HG02943 (cell line): Measurements from ENCODE around the gene PITPNB.

Experiments
- ATAC-seq: cut with Tn5 transposase; IDR thresholded peaks from one replicate; pipeline ENCODE4 v1.9.1; 2021; ENCODE audit warnings: mild to moderate bottlenecking, low read depth, moderate library complexity; ENCODE audit not compliant: unreplicated experiment

PITPNB gene

DNA sequence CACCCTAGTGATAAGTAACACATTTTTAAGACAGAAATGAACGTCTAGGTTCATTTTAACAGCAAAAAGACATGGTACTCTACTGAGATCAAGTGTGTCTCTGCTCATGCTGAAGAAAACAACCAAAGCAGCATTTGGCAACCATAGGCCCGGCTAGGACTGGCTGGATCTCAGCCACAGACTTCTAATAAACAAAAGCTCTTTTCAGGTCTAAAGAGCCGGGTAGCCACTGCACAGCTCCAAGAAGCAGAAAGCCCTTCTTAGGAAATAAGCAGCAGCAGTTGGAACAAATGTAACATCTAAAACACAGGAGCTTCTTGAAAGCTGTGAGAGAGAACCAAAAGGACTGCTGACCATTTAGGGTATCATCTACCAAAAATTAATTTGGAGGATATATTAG is 37.6 kb downstream of the PITPNB start:
- ATAC-seq: no peak

DNA sequence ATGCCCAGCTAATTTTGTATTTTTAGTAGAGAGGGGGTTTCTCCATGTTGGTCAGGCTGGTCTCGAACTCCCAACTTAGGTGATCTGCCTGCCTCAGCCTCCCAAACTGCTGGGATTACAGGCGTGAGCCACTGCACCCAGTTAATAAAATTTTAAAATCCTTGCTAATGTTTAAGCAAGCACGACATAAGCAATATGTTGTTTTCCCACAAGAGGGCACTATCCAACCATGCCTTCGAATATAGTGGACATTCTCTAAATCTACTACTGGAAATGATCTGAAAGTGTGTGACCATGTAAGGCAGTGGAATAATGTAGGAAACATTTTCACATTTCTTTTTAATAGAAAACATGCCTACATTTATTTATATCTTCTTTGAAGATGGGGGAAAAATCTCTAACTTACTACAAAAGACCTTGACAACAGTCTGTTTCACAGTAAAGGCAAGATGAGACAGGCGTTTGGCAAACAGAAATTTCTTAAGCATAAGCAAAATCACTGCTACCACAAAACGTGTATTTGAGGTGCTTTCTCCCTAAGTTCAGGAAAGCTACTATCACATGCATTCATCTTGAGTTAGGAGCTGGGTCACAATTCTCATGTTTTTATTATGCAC is 38.2 kb downstream of the PITPNB start:
- ATAC-seq: no peak

DNA sequence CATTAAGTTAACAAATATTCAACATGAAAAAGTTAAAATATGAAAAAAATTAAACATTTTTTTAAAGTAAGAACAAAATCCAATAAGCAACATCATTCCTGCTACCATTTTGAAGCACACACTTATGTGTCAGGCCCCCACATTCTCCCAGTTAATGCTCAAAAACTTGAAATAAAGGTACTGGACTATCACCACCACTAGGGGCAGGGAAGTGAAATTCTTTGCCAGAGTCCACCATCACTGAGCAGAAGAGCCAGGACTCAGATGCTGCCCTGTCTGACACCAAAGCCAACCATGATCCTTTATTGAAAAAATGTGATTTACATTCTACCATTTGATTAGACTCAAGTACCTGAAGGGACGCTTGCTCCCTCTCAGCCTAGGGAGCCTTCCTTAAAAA is 39.1 kb downstream of the PITPNB start:
- ATAC-seq: no peak

DNA sequence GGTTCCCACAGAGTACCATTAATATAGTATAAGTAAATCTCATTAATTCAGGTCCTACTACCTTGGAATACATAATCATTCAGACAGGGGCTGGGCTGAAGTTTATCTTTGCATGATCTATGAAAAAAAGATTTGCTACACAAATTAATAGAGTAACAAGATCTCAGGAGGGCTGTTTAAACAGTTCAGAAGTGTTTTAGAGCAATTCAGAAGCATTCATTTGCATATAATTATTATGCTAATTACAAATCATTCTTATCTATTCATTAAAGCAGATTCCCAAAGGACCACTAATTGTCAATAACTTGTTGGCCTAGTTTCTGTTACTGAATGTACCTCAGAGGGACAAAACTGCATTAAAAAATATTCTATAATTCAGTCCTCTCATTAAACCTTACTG is 40.5 kb downstream of the PITPNB start:
- no peak for ATAC-seq

DNA sequence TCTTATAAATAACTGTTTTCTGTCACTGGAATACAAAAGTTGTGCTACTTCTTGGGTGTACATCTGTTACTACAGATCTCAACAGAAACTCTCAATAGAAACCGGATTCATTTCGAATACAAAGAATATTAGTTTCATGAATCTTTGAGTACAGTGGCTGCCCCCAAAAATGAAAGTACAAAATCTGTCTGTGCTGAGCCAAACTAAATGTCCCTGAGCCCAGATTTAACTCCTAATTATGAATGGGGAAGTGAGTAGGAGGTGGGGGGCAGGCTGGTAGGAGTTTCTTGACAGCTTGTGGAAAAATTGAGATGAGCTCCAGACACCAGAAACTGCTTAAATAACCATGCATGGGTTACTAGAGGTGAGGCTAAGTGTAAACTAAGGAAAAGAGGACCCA is 41.6 kb downstream of the PITPNB start:
- ATAC-seq: no peak

DNA sequence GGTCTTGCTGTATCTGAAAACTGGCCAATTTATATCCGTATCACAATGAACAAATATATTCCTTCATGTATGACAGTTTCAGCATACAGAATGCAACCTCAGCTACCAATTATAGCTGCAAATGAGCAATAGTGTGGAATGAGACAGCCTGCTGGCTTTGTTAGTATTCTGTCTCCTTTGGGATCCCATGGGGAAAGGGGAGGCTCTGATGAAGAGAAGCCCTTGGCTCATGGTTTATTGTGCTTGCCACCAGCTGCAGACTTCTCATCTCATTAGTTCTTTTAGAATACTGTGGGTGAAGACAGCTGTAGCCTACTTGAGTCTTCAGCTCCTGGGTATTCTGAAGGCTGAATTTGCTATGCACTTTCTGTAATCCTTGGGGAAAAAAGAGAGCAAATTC is 42.4 kb downstream of the PITPNB start:
- no peak for ATAC-seq

DNA sequence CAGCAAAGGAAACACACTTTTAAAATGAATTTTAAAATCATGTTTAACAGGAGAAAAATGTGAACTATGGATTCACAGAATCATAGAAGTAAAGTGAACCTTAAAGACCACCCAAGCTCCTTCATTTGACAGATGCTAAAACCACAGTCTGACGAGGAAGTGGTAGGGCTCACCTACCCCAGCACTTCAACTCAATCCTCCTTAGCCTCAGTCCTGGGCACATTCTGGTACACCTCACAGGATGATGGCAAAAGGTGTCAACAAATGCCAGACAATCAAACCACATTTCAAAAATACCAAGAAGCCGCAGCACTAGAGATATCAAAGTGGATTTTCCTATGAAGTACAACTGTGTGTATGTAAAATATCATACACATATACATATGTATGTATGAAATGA is 43.1 kb downstream of the PITPNB start:
- ATAC-seq: no peak

DNA sequence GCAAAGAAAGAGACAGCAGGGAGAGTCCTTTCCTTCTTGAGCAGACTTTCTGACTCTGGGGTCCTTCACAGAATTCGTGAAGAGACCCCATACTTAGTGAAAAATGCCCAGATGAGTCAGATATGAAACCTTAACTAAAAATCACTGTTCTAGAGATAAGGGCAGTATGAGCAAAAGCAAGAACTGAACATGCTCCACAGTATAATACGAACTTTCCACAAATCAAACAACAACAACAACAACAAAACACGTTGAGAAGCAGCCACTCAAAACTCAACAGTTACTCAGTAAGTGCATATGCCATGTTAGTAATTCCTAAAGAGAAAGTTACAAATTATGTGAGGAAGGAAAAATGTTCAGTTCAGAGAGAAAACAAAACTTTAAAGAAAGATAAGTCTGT is 44.3 kb downstream of the PITPNB start:
- ATAC-seq: no peak

DNA sequence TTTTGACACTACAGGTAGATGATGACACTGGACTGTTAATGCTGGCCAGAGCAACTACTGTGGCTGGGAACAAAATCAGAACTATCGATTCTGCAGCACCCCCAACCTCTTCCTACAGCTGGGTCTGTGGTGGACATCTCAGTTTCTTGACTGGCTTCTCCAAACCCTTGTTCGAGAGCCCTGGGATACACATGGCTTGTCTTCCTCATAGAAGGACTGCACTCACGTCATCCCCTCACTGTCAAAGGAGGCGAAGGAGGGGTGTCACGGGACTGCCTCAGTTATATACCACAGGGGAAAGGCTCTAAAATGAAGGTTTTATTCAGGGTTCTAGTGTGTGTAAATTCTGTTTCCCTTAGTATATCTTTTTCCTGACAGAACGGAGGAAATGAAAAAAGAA is 44.9 kb downstream of the PITPNB start:
- ATAC-seq: no peak

DNA sequence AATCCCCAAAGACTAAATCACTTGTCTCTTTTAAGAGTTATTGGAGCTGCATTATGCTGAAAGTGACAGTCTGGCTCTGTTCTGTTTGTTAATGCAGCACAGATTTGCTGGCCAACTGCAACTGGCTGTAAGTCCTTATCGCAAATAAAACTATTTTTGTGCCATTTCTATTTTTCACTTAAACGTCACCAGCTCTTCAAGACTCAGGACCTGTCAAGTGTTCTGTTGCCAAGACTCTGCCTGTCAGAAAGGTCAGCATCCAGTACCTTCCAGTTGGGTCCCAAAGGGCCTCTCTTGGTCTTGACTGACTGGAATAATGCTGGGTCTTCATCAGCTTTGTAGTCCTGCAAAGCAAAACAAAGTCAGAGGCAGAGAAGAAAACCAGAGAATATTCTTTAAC is 45.6 kb downstream of the PITPNB start:
- no peak for ATAC-seq

DNA sequence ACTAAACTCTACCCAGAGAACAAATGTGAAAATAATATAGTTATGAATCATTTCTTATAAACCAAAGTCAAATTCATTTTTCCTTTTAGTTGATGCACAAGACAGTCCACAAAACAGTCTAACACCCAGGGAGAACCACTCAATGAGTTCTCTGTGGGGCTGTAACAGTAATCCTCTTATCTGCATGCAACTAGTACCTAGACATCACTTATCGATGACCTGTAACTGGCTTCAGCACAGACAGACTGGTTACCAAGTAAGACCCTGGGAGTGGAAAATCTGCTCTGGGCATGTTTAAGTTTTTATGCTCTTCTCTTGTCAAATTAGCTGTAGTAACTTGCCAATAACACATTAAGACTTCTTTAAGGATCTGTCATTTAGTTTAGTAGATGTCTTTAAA is 46.6 kb downstream of the PITPNB start:
- no peak for ATAC-seq

DNA sequence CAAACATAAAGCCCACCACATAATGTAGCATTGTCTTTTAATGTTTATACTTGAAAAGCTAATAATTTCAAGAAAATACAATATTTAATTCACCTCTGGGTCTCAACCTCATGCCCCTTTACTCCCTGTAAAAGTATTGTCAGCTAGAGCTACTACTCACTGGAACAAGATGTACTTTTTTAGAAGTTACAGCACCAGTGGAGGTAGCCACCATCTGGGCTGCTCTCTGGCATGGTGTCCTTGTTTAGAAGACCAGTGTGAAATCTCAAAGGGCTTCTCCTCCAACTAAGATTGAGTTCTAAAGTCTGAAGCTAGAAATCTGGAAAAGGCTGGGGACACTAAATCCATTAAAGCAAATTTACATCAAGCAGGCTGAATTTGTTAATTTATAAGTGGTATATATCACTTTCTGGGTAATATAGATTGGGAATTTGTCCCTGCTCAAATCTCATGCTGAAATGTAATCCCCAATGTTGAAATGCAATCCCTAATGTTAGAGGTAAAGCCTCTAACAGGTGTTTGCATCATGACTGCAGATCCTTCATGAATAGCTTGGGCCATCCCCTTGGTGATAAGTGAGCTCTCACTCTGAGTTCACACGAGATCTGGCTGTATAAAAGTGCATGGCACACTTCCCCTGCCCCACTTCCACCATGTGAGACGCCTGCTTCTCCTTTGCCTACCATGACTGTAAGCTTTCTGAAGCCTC is 47.6 kb downstream of the PITPNB start:
- no peak for ATAC-seq

DNA sequence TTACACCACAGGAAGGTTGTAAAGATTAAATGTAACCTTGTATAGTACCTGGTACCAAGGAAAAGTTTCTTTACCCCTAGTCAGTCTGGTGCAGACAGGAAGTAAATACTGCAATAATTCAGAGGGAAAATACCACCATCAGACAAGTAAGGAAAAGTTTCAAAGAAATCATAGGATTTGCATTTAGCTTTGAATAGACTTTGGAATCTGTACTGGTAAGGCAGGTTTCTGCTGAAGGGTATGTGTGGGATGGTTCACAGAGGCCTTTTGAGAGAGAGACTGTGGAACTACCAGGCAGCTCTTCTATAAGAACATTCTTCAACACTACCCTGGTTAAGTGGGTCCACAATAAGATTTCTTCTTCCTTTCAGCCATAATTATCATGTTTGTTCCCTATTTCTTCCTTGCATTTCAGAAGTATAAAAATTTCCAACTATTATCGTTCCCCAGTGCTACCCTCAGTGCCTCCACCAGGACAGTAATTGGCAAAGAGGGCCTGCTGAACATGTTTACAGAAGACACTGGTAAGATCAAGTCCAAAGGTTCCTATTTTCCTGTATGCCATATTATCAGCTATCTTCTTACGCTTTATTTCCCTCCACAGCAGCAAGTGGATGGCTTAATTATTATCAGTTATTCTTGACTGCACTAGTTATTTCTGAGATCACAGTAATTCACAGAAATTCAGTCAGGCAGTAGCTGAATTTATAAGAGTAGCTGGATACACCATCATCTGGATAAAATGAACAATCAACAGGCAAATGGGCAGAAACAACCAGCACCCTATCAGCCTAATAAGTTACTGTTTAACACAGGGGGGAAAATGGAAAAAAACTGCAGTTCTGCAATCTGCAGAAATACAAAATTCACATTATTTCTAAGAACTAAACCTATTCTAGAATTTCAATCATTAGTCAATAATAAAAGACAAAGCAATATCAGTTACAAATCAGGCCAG is 48.5 kb downstream of the PITPNB start:
- no peak for ATAC-seq

DNA sequence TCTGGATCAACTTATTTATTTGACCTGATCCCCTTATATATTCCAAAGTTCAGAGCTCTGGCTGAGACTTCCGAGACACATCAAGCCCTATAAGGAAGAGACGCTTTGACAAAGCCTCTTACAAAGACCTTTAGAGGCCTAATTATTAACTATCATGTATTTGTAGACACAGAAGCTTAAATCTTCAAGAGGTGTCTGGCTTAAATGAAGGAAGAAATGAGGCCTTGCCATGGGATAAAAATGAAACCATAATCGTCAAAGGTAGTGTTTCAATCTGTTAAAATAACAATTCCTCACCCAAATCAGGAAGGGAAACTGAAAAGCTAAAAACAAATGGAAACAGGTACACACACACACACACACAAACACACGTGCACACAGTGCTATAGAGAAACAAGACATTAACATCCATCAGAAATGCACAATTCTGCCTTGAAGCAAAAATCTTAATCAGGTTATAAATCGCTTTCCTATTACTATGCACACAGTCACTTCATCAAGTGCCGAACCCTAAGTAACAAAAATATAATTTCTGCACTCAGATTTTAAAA is 50.2 kb downstream of the PITPNB start:
- no peak for ATAC-seq

DNA sequence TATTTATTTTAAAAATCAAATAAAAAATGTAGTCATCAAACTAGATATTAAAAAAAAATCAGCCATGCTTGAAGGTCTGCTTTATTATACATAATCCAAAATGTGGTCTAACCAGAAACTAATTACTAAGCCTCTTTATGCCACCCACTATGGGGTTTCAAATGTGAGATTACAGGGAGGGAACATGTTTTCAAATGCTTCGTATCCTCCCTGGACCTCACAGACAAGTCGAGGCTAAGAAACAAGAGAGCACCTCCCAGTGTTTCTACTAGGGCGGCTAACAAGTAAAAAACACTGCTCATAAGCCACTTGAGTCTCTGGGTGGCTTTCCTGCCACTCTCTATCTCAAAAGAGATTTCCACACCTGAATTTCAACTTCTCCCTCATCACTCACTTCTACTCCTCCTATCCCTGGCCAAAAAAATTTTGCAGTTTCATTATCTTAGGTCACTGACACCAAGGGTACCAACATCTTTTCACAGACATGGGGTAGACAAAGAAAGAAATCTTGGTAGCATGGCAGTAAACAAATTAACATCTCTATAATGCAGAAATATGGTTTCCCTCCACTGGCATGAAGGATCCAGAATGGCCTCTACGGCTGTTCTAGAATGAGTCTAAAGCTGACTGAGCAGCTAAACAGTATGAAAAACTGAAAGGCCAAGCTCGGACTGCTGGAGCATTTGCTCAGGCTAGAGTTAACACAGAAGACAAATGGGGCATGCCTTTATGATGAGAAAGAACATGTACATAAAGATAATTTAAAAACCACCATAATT is 50.9 kb downstream of the PITPNB start:
- ATAC-seq: no peak

DNA sequence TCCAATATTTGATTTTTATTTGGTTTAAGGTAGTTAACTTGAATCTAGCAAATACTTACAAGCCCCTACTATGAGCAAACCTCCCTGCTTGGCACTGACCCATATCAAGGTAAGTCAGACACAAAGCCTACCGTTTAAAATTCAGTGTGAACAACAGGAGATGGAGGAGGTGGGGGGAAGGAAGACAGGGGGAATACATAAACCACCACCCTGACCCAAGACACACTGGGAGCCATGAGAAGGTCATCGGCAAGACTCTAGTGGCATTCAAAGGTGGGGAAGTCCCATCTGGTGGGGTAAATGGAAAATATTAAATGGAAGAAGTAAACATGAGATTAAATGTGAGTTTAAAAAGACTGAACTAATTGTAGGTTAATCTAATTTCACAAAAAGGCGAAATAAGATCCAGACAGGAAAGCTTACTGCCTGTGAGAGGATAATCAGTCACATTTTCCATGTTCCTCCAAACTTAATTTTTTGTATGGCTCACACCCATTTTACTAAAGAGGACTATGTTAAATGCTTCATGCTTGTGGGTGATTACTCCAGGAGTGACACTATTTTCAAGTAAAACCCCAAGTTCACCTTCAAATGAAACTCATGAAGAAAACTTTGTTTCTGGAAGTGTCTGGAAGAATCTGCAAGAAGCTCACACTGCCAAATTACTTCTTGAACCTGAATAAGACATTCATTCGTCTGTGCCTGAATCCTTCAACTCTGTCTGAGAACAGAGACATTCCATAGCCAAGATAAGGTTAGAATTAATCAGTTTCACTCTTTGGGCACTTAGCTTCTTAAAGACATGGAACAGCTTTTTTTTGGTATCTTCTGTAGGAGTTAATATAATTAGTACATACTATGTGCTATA is 51.7 kb downstream of the PITPNB start:
- no peak for ATAC-seq

DNA sequence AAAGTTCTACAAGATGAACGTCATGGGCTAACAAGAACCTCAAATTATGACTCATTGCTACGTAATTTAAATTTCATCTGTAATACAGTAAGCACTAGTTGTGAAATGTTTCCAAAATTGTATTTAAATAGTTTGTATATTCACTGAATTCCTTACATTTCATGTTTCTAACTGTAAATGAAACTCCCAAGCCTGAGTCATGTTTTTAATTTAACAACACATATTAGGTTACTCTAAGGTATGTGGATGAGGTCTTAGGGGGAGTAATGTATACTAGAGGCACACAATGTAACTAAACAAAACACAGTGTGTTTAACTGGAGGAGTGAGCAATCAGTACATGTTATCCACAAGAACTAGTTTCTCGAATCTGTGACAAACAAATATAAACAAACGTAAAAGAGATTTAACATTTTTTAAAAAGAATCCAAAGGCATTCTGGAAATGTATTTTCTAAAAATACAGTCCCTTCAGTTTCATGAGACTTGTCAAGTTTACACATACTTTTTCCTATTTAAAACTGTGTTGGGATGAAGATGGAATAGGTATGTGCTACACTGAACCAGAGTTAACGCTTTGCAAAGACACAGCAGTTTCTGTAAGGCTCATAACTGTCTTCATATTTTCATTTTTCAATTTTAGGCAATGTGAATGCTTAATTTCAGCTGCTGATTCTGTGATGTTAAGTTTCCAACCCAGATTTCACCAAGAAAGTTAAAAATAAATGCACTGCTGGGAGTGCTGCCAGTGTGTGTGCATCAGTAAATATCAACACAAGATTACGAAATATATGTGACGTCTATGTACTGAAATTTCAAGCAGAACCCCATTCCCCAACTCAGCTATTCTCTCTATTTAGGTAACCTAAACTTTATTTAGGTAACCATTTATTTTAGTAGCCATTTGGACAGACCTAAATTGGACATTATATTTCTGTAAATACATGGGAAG is 52.6 kb downstream of the PITPNB start:
- ATAC-seq: no peak

DNA sequence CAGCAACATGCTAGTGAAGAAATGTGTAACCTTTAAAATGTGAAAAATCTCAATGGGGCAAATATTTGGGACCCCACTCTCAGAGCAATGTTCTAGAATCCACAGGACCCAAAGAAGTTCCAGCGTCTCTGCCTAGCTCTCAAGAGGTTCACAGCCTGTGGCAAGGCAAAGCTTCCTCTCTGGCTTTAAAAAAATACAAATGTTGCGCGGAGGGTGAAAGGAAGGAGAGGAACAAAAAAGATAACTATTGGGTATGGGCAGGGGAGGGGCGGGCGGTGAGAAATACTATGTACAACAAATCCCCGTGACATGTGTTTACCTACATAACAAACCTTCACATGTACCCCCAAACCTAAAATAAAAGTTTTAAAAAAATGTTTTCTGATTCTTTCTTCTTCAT is 53.6 kb downstream of the PITPNB start:
- ATAC-seq: no peak
